B cell (primary cell): ENCODE measurements around the gene KCNS1. TPM values are rescaled to one million over a fixed set of nuclear protein-coding genes. Genes with fewer than 3 reads are reported as not detected.

ENCODE experiments used
- polyA plus RNA-seq: library from polyadenylated mRNA; depleted of rRNA; stranded (reverse); fragments of >200 nt; gene quantifications from 2 replicates; pipeline ENCODE4 v1.2.3, GENCODE V29; 2012
- total RNA-seq, 2 donors: library from RNA; stranded (reverse); fragments of 120-200 nt in 1 of 2; gene quantifications; 1 replicate in 1 of 2; 2 replicates in 1 of 2; pipeline versions ENCODE4 v1.2.3 to v1.2.4, GENCODE V29; 2013 to 2022

Gene KCNS1
- total and polyA plus RNA-seq, 2 donors (not counting 1 experiment from before 2014, with no cell fraction given) = 0.04 TPM; not detected in 1

Other genes starting within 250 kb of the KCNS1 start
- gene YWHAB, start 215.4 kb downstream of the KCNS1 start, total RNA-seq = 200 and 205 TPM in 2 replicates
- 80.3 and 99.9 TPM in 2 replicates for gene YWHAB, start 215.4 kb downstream of the KCNS1 start, polyA plus RNA-seq
- gene PABPC1L, start 191.1 kb downstream of the KCNS1 start, total RNA-seq = 100 and 105 TPM in 2 replicates
- 295 and 323 TPM in 2 replicates for gene PABPC1L, start 191.1 kb downstream of the KCNS1 start, polyA plus RNA-seq
- 21.8 and 21.9 TPM in 2 replicates for gene TOMM34, start 140.7 kb downstream of the KCNS1 start, total RNA-seq
- 17.5 and 19.1 TPM in 2 replicates for gene TOMM34, start 140.7 kb downstream of the KCNS1 start, polyA plus RNA-seq
- gene STK4, start 134.6 kb downstream of the KCNS1 start, total RNA-seq = 323 and 324 TPM in 2 replicates
- 38.9 and 66.0 TPM in 2 replicates for gene STK4, start 134.6 kb downstream of the KCNS1 start, polyA plus RNA-seq
- gene WFDC5, start 14.0 kb upstream of the KCNS1 start, total RNA-seq = not detected in 2 replicates
- not detected in 2 replicates for gene WFDC5, start 14.0 kb upstream of the KCNS1 start, polyA plus RNA-seq
- gene WFDC12, start 23.3 kb upstream of the KCNS1 start, total RNA-seq = not detected in 2 replicates
- not detected in 2 replicates for gene WFDC12, start 23.3 kb upstream of the KCNS1 start, polyA plus RNA-seq
- gene PI3, start 73.8 kb upstream of the KCNS1 start, total RNA-seq = not detected in 2 replicates
- gene PI3, start 73.8 kb upstream of the KCNS1 start, polyA plus RNA-seq = 0.24 TPM in 1 of 2 replicates, not detected in the other
- gene SEMG1, start 105.9 kb upstream of the KCNS1 start, total RNA-seq = not detected in 2 replicates
- not detected in 2 replicates for gene SEMG1, start 105.9 kb upstream of the KCNS1 start, polyA plus RNA-seq
- gene SEMG2, start 120.2 kb upstream of the KCNS1 start, total RNA-seq = not detected in 2 replicates
- not detected in 2 replicates for gene SEMG2, start 120.2 kb upstream of the KCNS1 start, polyA plus RNA-seq
- not detected in 2 replicates for gene SLPI, start 153.4 kb upstream of the KCNS1 start, total RNA-seq
- gene SLPI, start 153.4 kb upstream of the KCNS1 start, polyA plus RNA-seq = not detected in 2 replicates
- not detected in 2 replicates for gene RBPJL, start 205.7 kb upstream of the KCNS1 start, total RNA-seq
- gene RBPJL, start 205.7 kb upstream of the KCNS1 start, polyA plus RNA-seq = not detected in 2 replicates
- not detected in 2 replicates for gene MATN4, start 207.2 kb upstream of the KCNS1 start, total RNA-seq
- gene MATN4, start 207.2 kb upstream of the KCNS1 start, polyA plus RNA-seq = not detected in 2 replicates
- 0.19 TPM in 1 of 2 replicates, not detected in the other for gene SDC4, start 247.3 kb upstream of the KCNS1 start, total RNA-seq
- 0.04 and 0.20 TPM in 2 replicates for gene SDC4, start 247.3 kb upstream of the KCNS1 start, polyA plus RNA-seq